Keratinocyte (primary cell): ENCODE measurements around the gene POLE. TPM values are rescaled to one million over a fixed set of nuclear protein-coding genes. Genes with fewer than 3 reads are reported as not detected.

Experiments
- DNase-seq: peaks from one replicate; pipeline ENCODE4 v3.0.0-alpha.2; 2011; ENCODE audit warnings: low read depth, missing footprints, low spot score
- FAIRE-seq: peaks from 2 replicates; lab custom pipeline; 2011; peaks lifted over from hg19 to GRCh38; lab: Jason Lieb, UNC
- H2AFZ ChIP-seq: 2 replicates; pipeline ENCODE4 v1.6.0; 2012; ENCODE audit warnings: low read length, control low read depth, inconsistent platforms; ENCODE audit not compliant: control insufficient read depth
- H3K27ac ChIP-seq: 2 replicates; pipeline ENCODE4 v1.5.1; 2011; ENCODE audit warnings: low read length; ENCODE audit not compliant: control insufficient read depth, insufficient read depth
- H3K27me3 ChIP-seq: 3 replicates; pipeline ENCODE4 v1.6.0; 2011; ENCODE audit warnings: low read length; ENCODE audit not compliant: control insufficient read depth, insufficient read depth; ENCODE audit errors: extremely low read depth
- H3K36me3 ChIP-seq, 2 experiments: 2 replicates in 1 of 2; 3 replicates in 1 of 2; pipeline ENCODE4 v1.5.1; 2011; ENCODE audit warnings: low read length in 2 of 2, mild to moderate bottlenecking in 1 of 2; ENCODE audit not compliant: control insufficient read depth in 2 of 2, insufficient read depth in 2 of 2; ENCODE audit errors: extremely low read depth in 1 of 2
- H3K4me1 ChIP-seq: 3 replicates; pipeline ENCODE4 v1.5.1; 2011; ENCODE audit warnings: low read length; ENCODE audit not compliant: control insufficient read depth, insufficient read depth; ENCODE audit errors: extremely low read depth
- H3K4me2 ChIP-seq: 3 replicates; pipeline ENCODE4 v1.6.0; 2011; ENCODE audit warnings: low read depth, low read length; ENCODE audit not compliant: control insufficient read depth, insufficient read depth; ENCODE audit errors: extremely low read depth
- H3K4me3 ChIP-seq, 3 experiments: fragments of 200-600 bp in 1 of 3; sonication (generic) in 1 of 3; 2 replicates in 2 of 3; 3 replicates in 1 of 3; pipeline ENCODE4 v1.5.1; 2011 to 2016; ENCODE audit warnings: low read length in 3 of 3, mild to moderate bottlenecking in 3 of 3, control low read depth in 2 of 3, inconsistent platforms in 1 of 3, low read depth in 1 of 3, mixed read lengths in 1 of 3, mixed run types in 1 of 3, moderate library complexity in 1 of 3; ENCODE audit not compliant: control insufficient read depth in 2 of 3, insufficient read depth in 2 of 3; ENCODE audit errors: extremely low read depth in 1 of 3
- H3K79me2 ChIP-seq: 2 replicates; pipeline ENCODE4 v1.6.0; 2012; ENCODE audit warnings: low read length; ENCODE audit not compliant: control insufficient read depth, insufficient read depth
- H3K9ac ChIP-seq: 3 replicates; pipeline ENCODE4 v1.6.0; 2011; ENCODE audit warnings: low read length; ENCODE audit not compliant: control insufficient read depth, insufficient read depth; ENCODE audit errors: extremely low read depth
- H3K9me1 ChIP-seq: 3 replicates; pipeline ENCODE4 v1.6.0; 2011; ENCODE audit warnings: low read length; ENCODE audit not compliant: control insufficient read depth, insufficient read depth; ENCODE audit errors: extremely low read depth
- H3K9me3 ChIP-seq: 2 replicates; pipeline ENCODE4 v1.5.1; 2012; ENCODE audit warnings: low read depth, low read length; ENCODE audit not compliant: control insufficient read depth
- H4K20me1 ChIP-seq: 3 replicates; pipeline ENCODE4 v1.6.0; 2011; ENCODE audit warnings: low read length; ENCODE audit not compliant: control insufficient read depth, insufficient read depth; ENCODE audit errors: extremely low read depth
- CTCF ChIP-seq, 3 experiments: IDR thresholded peaks in 1 of 3; conservative IDR thresholded peaks in 1 of 3; optimal IDR thresholded peaks in 1 of 3; 2 replicates in 2 of 3; 3 replicates in 1 of 3; pipeline versions ENCODE3 to v1.5.1; 2011; ENCODE audit warnings: low read length in 3 of 3, mild to moderate bottlenecking in 3 of 3, moderate library complexity in 2 of 3, control low read depth in 1 of 3, inconsistent platforms in 1 of 3; ENCODE audit not compliant: insufficient read depth in 2 of 3; ENCODE audit errors: extremely low read depth in 1 of 3
- EZH2 ChIP-seq: IDR thresholded peaks from one replicate; pipeline ENCODE4 v1.6.1; 2012; ENCODE audit warnings: inconsistent platforms, mild to moderate bottlenecking, low read length, moderate library complexity
- dilution Hi-C: fragments of 300-500 bp; cut with MboI; formaldehyde crosslinking; loops from one replicate; pipeline ENCODE4 v1.7.0; 2020; ENCODE audit warnings: low sequenced_read_pairs; ENCODE audit not compliant: extremely low pct_ligation_motif_present
- polyA plus RNA-seq, 5 experiments: library from polyadenylated mRNA; depleted of rRNA in 3 of 5; stranded (reverse) in 3 of 5; stranded (forward) in 1 of 5; unstranded in 1 of 5; fragments of >200 nt; gene quantifications; 1 replicate in 1 of 5; 2 replicates in 3 of 5; 3 replicates in 1 of 5; pipeline versions ENCODE4 v1.2.1 to v1.2.3, GENCODE V29; 2011 to 2012; ENCODE audit warnings: missing spikeins in 2 of 5, low read depth in 1 of 5, low replicate concordance in 1 of 5
- small RNA-seq, 3 experiments: library from RNA; depleted of rRNA; stranded (forward); fragments of <200 nt; gene quantifications; one replicate each; pipeline ENCODE3, GENCODE V24; 2012; ENCODE audit warnings: low read depth in 3 of 3, low replicate concordance in 1 of 3; ENCODE audit not compliant: insufficient read length in 3 of 3

The POLE gene
- polyA plus RNA-seq, 1 donor (not counting 4 experiments of a cell fraction or from before 2014, with no cell fraction given) = 14.8 TPM

- Histone ChIP-seq H3K4me2 (no peak overlapping the region), H3K9me3 (no peaks in the 10 kb centered on the region), H3K4me3 (no peak overlapping the region), H4K20me1 (peaks cover 3% of the 10 kb centered on the region), H3K9ac (no peak overlapping the region), H3K27ac (no peak overlapping the region), H3K79me2 (no peaks in the 10 kb centered on the region), H2AFZ (no peak overlapping the region), H3K36me3 (peaks cover 4 to 16% of the 10 kb centered on the region in 2 experiments), H3K27me3 (no peaks in the 10 kb centered on the region), H3K9me1 (no peaks in the 10 kb centered on the region), H3K4me1 (no peaks in the 10 kb centered on the region)
- dilution Hi-C loops = no loop called here
- TF ChIP-seq EZH2 = no peak
- no peak for TF ChIP-seq CTCF (optimal IDR thresholded peaks at IDR 0.05 in 1 of 3, IDR thresholded peaks at IDR 0.05 in 1 of 3, conservative IDR thresholded peaks at IDR 0.05 in 1 of 3; ENCODE audit: extremely low read depth in 1 of 3, insufficient read depth in 2 of 3, low read length in 3 of 3)
- no peak for DNase-seq
- FAIRE-seq = no peak
Measured at GRCh38 chr12:132574271-132574996, 112.7 kb downstream of the POLE start.

Small RNAs within 50 kb of the gene (small RNA-seq; reads per million reads assigned to genes)
- gene MIR6763 (0 reads per million in 3 experiments), gene RNA5SP379 (0 reads per million in 3 experiments)

Other genes with a start within 250 kb of the POLE start
- 0.89 to 3.7 TPM (median 2.2 TPM) in 3 replicates for gene FBRSL1, start 197.2 kb downstream of the POLE start, polyA plus RNA-seq
- not detected in 3 replicates for gene LRCOL1, start 76.8 kb downstream of the POLE start, polyA plus RNA-seq
- not detected in 3 replicates for gene P2RX2, start 68.6 kb downstream of the POLE start, polyA plus RNA-seq
- gene PXMP2, start 245 bp upstream of the POLE start, polyA plus RNA-seq = 16.8 to 18.0 TPM (median 17.2 TPM) in 3 replicates
- 31.5 to 42.3 TPM (median 39.1 TPM) in 3 replicates for gene PGAM5, start 23.5 kb upstream of the POLE start, polyA plus RNA-seq
- 98.4 to 137 TPM (median 109 TPM) in 3 replicates for gene ANKLE2, start 74.5 kb upstream of the POLE start, polyA plus RNA-seq
- 10.5 to 23.5 TPM (median 11.0 TPM) in 3 replicates for gene GOLGA3, start 141.5 kb upstream of the POLE start, polyA plus RNA-seq
- 32.7 to 42.2 TPM (median 35.8 TPM) in 3 replicates for gene CHFR, start 200.3 kb upstream of the POLE start, polyA plus RNA-seq